Stimulated activated CD8-positive, alpha-beta memory T cell treated with anti-CD3 and anti-CD28 coated beads, Interleukin-7, amount 100 ng/mL, for 24 hours (primary cell): Measurements from ENCODE around the gene R3HDM1.
A peak's percentile ranks its signal among the peaks of the same experiment; 100 is the strongest.
"Not testable (repeated sequence)": the region's sequence is repeated elsewhere in the genome, so short reads cannot be mapped to it uniquely, and the experiment has no call there.

Experiments
- DNase-seq: peaks from one replicate; pipeline ENCODE4 v3.0.0-alpha.2; 2020; ENCODE audit warnings: low read depth

The R3HDM1 gene

GRCh38 chr2:135709992-135710391 lies 178.7 kb downstream of the R3HDM1 start:
- DNase-seq = peak; percentile 55

GRCh38 chr2:135715086-135715485 lies 183.8 kb downstream of the R3HDM1 start:
- DNase-seq = not testable (repeated sequence)

- DNase-seq = no peak
Observed at GRCh38 chr2:135728064-135728743, 196.9 kb downstream of the R3HDM1 start.

GRCh38 chr2:135732561-135732960 lies 201.3 kb downstream of the R3HDM1 start:
- DNase-seq = no peak

DNA sequence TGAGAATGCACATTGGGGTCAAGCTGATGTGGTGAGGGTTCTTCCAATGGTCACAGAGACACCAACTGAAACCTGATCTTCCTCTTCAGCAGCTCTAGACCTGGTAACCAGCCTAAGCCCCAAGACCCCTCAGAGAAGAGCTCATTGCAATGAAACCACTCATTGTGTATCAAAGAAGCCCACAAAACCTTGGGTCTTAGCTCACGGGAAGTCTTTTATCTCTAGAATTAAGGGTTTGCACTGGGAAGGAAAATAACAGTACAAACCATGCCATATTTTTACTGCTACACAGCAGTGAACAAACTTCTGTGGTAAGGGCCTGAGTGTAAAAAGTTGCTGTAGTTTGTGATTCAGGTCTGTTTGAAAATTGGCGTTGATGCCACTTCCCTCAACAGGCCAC lies 201.8 kb downstream of the R3HDM1 start:
- DNase-seq = no peak

DNA sequence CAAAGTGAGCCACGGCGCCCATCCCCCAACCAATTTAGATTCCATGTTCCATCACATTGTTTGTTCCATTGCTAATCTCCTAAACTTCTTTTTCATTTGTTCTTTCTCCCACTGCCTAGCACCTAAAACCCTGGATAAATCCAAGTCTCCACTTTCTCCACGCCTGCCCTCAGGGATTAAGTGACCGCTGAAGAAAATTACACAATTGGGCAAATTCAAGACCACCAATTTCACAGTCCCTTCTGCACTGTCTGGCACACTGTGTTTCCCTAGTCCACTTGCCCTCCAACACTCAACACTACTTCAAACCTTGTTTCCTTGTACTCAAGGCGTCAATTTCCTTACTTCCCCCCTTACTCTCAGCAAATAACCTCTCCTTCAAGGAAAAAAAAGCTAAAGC lies 205.3 kb downstream of the R3HDM1 start:
- no peak for DNase-seq

- DNase-seq = no peak
Observed at GRCh38 chr2:135740206-135740605, 208.9 kb downstream of the R3HDM1 start.

- DNase-seq = no peak
Observed at GRCh38 chr2:135741043-135741394, 209.7 kb downstream of the R3HDM1 start.

- peak; percentile 85 for DNase-seq
Observed at GRCh38 chr2:135741395-135742324, 210.4 kb downstream of the R3HDM1 start, which contains the start of gene UBXN4. TSS of gene UBXN4 (plus strand) at chr2:135741855. CDS start at chr2:135741930, 75 bp downstream.

DNA sequence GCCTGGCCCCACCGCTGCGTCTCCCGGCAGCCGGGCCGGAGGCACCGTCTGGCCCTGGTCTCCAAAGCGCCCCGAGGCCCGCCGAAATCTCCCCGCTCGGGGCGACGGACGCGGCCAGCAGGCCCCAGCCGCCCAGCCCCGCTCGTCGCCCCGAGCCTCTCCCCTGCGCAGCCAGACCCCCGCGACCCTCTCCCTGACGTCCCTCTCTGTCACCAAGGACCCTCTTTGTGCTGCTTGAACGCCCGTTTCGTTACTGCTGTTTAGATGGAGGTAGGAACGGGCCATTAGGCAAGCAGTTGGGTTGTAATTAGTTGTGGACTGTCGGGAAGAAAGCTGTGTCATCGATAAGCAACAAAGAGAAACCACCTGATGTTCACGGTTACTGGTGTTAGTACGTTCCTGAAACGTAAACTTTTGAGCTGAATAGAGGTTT lies 211.1 kb downstream of the R3HDM1 start:
- peak; percentile 12 for DNase-seq

GRCh38 chr2:135743860-135744259 lies 212.6 kb downstream of the R3HDM1 start:
- DNase-seq = no peak

GRCh38 chr2:135744760-135745314 lies 213.6 kb downstream of the R3HDM1 start:
- no peak for DNase-seq

- DNase-seq = no peak
Observed at GRCh38 chr2:135745545-135745944, 214.3 kb downstream of the R3HDM1 start.

- no peak for DNase-seq
Observed at GRCh38 chr2:135755573-135755972, 224.3 kb downstream of the R3HDM1 start.

- no peak for DNase-seq
Observed at GRCh38 chr2:135756692-135757091, 225.4 kb downstream of the R3HDM1 start.

DNA sequence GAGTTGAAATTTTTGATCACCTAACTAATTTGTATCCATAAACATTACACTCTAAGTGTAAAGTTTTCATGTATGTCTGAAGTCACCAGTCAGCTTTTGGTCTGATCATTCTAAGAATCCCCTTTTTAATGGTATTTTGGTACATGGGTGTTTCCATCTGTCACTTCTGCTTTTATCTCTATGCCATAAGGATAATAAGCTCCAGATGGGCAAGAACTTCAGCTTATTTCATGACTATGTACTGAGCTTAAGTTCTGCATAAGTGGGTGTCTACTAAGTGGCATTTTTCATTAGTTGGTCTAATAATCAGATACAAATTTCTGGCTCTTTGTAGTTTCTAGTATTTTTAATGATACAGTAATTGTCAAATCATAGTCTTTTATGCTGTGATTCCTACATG lies 230.7 kb downstream of the R3HDM1 start:
- DNase-seq = no peak

DNA sequence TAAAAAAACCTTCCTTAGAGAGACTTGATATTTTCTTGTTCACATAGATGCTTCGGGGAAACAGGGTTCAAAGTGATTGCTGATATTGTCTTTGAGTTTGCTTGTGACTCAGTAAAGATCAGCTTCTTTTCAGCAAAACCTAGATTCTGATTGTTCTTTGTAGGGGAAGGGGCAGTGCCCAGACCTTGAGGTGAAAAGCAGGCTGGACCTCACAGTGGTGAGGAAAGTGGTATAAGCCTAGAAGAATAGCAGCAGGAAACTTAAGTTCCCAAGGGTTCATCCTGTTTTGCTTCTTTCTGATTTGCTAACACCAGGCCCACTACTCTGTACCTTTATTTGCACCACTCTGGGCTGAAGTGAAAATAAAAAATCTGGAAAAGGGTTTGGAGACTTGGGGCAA lies 231.2 kb downstream of the R3HDM1 start:
- no peak for DNase-seq

DNA sequence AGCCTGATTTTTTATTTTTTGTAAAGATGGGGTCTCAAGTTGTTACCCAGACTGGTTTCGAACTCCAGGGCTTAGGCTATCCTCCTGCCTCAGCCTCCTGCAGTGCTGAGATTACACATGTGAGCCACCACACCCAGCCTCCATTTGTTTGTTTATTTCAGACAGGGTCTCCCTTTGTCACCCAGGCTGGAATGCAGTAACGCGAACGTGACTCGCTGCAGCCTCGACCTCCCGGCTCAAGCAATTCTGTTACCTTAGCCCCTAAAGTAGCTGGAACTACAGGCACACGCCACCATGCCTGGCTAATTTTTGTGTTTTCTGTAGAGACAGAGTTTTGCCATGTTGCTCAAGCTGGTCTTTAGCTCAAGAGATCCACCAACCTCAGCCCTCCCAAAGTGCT lies 237.6 kb downstream of the R3HDM1 start:
- DNase-seq = no peak

- no peak for DNase-seq
Observed at GRCh38 chr2:135773319-135773718, 242.0 kb downstream of the R3HDM1 start.

GRCh38 chr2:135773917-135774316 lies 242.6 kb downstream of the R3HDM1 start:
- DNase-seq = no peak
